NCI-H2171 (cell line): Measurements from ENCODE around the gene BRINP3.
A peak's percentile ranks its signal among the peaks of the same experiment; 100 is the strongest.

Source experiments
- DNase-seq: peaks from one replicate; lab custom pipeline; 2025; lab: John Stamatoyannopoulos, UW

BRINP3 gene

DNA sequence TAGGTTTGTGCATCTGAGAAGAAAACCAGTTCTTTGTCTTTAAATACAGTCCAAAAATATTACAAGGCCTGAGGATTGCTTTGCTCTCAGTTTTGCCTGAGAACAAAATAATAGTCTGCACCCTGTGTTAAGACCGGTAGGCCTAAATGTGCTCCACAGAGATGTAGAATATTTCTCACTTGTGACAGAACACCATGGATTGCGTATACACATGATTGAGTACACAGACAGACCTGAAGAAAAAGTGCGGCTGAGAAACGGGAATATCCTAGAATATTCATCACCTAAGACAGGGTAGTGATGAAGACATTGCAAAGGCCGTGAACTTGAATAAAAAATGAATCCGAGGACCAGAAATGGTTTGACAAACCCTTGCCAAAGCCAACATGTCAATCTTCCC, 155.4 kb downstream of the BRINP3 start:
- no peak for DNase-seq

DNA sequence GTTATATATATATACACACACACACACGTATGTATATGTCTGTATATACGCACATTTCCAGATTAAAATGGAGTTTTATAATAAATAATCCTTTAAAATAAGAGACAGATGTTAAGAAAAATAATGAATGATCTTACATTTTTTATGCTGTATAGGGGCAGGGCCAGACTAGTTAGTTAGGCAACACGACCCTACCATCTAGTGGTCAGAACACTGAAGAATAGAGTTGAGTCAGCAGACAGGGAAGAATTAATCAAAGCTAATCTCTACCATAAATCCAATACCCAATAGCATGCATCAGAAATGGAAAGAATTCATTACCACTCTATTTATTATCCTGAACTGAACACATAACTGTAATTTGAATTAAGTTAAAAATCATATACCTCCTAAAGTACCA, 156.7 kb downstream of the BRINP3 start:
- DNase-seq: peak; percentile 38

DNA sequence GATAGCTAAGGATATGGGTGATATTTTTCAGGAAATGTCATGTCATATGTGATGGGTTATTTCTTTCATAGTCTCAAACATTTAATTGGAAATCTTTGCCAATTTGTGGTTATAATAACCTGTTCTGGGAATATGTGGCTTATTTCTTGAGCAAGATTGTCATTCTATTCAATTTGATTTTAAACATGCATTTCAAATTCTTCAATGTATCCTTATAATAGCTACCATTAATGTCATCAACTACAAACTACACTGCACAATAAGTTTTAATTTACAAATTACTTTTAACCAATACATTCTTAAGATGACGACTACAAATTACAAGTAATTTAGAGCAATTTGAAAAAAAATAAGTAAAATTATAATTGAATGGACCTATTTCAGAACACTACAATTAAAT, 164.9 kb downstream of the BRINP3 start:
- DNase-seq: no peak

DNA sequence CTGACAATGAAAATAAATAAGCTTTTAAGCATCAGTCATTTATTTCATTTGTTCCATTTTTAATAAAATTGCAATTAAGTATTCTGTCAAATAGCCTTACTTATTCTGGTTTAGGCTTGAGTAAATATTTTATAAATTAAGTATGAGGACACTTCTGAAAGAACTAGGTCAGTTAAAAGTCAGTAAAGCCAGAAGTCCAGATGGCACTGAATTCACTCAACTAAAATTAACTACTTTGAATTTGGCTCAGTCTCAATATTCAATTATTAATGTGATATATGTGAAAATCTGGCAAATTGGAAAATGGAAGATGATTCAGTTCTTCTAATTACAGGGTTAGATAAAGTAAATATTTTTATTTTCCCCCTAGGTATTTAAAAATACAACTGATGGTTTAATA, 174.2 kb downstream of the BRINP3 start:
- DNase-seq: no peak

DNA sequence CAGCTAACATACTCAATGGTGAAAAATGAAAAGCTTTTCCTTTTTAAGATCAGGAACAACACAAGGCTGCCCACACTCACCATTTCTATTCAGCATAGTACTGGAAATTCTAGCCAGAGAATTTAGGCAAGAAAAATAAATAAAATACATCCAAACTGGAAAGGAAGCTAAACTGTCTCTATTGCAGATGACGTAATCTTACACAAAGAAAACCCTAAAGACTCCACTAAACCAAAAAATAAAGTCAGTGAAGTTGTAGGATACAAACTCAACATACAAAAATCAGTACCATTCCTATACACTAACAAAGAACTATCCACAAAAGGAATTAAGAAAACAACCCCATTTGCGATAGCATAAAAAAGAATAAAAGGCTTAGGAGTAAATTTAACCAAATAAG, 181.2 kb downstream of the BRINP3 start:
- DNase-seq: no peak

DNA sequence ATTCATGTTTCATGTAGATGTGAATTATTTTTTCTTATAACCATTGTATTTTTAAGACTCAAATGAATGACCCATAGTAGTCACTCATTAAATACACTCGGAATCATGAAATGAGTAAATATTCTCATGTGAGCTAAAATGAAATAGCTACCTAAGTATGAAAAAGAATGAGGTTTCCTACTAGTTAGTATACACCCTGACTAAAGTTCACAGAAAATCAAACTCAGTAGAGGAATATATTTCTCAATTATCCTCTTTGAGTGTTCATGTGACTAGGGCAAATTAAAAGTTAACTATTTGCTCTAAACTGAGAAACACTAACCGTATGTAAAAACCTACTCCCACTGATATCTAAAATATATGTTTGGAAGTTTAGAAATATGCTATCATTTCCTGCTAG, 187.8 kb downstream of the BRINP3 start:
- DNase-seq: no peak

DNA sequence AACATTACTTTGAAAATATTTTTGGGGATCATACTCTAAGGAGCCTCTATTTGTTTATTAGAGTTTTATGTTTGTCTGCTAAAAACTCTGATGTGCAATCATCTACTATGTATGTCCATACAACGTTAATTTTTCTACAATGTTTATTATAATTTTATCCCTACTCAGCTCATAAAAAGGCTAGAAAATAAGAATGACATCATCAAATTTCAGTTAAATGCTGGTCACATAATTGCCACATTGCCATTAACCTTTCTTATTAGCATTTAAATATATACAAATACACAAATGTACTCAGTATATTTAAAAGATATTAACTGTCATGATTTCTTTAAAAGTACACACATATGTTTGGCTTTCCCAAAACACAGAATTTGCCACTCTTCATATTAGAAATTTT, 191.6 kb downstream of the BRINP3 start:
- DNase-seq: no peak

DNA sequence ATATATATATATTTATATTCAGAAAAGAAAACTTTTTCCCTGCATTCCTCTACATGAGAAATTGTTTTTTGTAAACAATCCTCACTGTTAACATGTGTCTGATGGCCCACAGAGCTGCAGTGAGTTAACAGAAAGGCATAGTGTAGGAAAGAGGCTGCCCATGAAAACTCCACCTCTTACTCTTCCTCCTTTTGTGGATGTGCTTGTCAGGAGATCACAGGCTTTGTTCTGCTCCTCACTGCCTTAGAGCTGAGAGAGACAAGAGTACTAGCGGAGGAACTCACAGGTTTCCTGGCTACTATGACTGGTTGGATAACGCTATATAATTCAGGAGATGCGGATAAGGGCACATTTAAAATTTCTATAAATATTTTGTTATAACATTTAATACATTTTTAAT, 200.6 kb downstream of the BRINP3 start:
- no peak for DNase-seq

DNA sequence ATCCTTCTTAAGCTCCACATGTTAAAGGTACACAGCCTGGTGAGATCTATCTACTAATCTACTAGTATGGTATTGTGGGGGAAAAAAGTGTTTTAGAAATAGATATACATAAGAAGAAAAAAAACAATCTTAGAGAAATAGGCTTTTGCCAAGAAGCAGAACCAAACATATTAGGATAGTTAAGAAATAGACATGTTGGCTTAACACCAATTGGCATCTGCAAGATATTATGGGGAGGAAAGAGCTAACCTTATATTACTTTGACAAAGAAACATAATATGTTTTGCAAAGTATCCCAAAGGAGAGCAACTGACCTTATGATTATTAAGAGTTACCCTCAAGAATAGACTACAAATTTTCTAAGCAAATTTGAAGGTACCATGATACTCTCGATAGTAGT, 202.9 kb downstream of the BRINP3 start:
- no peak for DNase-seq

DNA sequence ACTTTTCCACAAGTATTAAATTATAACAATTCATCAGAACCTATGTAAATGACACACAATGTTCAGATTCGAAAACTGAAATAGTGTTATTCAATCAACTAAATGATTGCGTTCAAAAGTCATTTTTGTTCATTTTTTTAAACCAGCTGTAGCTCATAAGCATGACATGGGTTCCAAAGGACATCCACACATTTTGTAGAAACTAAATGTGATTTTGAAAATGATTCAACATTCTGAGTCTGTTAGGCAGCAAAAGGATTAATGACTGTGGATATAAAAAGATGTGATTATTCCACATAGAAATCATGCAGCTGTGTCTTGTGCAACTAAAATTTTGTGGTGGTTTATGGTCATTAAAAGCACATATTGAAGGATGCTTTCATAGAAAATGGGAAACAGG, 204.5 kb downstream of the BRINP3 start:
- DNase-seq: no peak

DNA sequence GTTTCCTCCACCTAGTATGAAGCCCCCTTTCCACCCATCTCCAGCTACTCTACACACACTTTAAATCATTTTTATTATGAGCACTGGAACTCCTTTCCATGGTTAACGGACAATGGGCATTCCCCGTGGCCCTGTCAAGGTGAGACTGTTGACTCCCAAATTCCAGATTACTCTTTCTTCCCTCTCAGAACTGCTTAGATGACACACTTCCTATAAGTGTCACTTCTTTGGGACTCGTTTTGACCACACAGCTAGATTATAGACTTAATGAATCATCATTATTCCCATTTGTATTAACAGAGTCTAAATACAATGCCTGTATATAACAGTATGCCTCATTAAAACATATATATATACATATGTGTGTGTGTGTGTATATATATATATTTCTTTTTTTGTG, 215.1 kb downstream of the BRINP3 start:
- DNase-seq: no peak

DNA sequence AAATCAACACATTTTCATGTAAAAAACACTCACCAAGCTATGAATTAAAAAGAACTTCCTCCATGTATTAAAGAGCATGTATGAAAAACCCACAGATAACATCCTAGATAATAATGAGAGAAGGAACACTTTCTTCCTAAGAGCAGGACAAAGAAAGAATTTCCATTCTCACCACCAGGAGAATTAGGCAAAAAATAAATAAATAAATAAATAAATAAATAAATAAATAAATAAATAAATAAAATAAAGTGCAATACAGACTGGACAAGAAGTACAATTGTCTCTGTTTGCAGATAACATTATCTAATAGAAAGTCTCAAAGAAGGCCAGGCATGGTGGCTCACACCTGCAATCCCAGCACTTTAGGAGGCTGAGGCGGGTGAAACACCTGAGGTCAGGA, 218.2 kb downstream of the BRINP3 start:
- DNase-seq: no peak

DNA sequence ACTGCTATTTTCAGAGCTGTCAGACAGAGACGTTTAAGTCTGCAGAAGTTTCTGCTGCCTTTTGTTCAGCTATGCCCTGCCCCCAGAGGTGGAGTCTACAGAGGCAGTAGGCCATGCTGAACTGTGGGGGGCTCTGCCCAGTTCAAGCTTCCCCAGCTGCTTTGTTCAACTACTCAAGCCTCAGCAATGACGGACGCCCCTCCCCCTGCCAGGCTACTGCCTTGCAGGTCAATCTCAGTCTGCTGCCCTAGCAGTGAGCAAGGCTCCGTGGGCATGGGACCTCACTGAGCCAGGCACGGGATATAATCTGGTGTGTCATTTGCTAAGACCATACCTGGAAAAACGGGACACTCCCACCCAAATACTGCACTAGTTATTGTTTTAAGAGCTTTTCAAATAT, 219.7 kb downstream of the BRINP3 start:
- DNase-seq: no peak

DNA sequence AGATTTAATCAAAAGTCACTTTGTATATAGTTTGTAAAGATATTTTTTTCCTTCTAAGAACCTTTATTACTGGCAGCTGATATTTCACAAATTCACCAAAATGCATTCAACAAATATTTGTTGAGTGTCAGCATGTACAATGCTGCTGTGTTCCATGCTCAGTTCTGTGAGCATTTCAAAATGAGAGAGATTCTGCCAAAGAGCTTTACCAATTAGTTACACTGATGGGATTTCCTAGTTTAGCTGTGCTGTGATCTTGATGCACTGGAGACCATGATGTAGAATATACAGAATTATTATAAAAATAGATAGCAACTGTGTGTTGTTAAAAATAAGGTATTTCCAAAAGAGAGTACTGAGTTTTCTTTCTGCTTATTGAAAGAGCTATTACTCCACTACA, 225.6 kb downstream of the BRINP3 start:
- DNase-seq: no peak

DNA sequence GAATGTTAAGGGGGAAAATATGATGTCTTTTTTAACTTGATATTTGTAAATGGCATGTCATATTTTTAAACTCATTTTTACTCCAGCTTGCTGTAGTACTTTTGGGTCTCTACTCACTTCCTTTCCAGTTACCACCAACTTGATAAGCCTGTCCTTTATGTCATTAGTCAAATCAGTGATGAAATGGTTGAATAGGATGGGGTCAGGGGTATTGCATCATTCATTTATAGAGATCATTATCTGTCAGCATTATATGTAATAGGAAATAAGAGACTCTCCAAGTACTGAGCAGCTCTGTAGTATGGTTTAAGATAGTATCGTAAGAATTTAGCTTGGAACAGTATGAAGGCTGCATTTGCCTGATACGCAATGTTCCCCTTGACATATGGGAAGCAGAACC, 227.3 kb downstream of the BRINP3 start:
- no peak for DNase-seq

DNA sequence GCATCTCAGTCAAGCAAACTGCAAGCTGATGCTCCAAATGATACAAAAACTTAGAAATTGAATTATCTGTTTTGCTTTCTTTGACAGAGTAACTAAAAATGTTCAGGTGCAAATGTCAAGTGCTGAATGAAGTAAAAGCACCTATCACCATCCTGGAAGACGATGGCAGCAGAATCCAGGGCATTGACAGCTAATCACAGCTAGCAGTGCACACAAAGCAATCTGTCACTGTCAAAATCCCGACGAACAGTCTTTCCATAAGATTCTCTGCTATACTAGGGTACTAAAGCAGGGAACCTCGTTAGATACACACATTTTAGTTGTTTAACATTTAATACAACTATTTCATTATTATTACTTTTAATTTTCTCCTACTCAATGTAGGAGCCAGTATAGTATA, 233.3 kb downstream of the BRINP3 start:
- DNase-seq: no peak

DNA sequence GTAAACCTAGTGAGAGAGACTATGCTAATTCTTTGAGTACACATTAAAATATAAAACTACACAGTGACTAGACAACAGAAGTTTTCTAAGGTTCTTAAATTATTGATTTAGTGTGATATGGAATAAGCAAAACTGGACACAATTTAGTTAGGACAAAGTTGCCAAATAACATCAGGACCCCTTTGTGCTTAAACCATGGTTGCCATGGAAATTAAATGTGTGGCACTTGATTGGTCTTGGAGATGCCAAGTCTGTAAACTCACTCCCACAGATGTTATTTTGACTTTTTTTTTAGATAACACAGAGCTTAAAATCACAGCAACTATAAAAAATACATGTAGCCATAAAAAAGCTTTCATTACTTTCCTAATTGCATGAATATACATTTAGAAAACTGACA, 234.6 kb downstream of the BRINP3 start:
- DNase-seq: no peak

DNA sequence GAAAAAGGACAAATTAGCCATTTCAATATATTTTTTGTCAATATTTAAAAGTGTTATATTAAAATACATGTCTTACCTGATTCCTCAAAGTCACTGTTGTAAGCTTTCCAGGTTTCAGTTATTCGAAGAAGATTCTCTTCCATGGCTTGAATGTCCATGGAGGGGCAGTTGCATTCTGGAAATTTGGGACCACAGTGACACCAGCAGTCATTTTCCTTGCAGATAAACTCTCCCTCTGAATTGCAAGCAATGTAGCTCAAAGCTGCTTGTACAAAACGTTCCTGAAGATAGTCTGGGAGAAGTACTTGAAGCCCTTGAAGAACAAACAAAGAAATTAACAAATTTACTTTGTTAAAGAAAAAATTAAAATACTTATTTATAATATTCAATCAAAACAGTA, 251.7 kb downstream of the BRINP3 start:
- no peak for DNase-seq

DNA sequence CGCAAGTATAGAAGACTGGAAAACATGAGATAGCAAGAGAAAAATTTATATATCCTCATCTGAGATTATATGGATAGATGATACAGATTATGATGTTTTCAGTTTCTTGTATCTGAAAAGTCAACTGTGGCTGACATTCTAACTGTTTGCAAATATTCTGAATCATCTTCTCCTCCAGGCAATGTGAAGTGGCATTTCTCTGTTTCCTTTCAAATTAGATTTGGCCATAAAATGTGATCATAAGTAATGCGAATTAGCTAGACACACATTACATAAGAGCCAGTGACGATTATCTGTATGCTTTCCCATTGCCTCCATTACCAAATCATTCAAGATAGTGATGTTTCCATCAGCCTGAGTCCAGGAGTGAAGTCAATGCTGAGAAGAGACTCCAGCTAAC, 265.2 kb downstream of the BRINP3 start:
- DNase-seq: no peak

DNA sequence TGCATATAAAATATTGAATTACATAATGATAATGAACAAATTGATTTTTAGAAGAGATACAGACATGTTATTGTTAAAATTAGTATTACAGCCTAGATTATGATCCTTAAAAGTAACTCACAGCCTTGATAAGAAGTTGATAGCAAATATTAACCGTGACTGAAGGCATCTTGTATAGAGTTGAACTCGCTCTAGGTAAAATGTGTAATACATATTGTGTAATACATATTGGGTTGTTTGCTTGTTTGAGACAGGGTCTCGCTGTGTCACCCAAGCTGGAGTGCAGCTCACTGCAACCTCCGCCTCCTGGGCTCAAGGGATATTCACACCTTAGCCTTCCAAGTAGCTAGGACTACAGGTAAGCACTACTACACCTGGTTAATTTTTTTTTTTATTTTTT, 269.9 kb downstream of the BRINP3 start:
- DNase-seq: no peak

DNA sequence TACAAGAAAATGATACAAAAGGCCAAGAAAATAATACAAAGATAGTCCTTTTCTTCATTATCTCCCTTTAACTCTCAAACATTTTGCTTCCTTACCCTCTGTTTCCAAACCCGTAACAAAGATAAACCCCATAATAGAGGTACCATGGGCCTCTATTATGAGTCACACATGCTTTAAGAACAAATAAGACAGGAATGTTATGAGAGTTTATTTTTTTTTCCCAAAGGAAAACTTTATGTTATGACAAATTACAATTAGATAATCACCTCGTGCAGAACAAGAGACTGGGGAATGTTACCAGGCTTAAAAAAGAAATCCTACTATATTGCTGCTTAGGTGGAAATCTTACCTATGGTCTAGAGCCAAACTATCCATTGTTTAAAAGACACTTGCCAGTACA, 272.0 kb downstream of the BRINP3 start:
- no peak for DNase-seq

DNA sequence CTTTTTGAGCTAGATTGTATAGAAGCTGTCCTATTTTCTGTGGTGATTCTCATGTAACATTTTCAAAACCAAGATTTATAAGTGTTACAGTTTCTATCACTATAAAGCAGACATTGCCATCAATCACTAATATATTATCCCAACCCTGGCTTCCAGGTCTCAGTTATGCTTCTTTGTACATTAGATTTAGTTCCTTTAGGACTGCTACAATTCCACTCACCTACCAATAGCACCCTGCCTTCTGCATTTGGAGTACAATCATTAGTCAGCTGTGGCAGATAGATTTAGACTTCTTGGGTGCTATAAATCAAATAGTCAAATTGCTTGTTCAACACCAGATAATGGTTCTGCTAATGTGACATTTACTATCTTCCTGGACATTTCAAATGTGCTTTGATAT, 281.6 kb downstream of the BRINP3 start:
- DNase-seq: no peak

DNA sequence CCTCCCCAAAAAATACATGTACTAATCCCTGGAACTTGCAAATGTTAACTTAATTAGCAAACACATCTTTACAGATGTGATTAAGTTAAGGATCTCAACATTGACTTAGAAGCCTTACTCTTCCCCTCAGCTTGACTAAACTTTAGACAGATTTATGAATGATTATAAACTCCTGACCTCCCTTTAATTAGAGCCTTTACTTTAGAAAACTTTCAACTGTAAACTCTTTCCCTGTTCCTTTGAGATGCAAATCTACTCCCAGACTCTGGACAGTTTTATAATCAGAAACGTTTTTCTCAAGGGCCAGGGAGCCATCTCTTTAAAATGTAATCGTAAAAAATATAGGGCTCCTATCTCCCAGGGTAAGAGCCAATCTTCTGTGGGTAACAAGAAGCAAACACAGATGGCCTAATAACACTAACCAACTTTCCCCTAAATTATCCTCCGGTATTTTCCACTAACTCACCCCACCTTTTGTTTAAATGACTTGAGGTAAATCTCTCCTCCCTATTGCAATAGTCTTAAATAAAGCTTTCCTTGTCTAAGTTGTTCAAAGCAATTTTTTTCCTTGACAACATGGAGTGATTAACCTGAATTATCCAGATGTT, 284.1 kb downstream of the BRINP3 start:
- DNase-seq: no peak

DNA sequence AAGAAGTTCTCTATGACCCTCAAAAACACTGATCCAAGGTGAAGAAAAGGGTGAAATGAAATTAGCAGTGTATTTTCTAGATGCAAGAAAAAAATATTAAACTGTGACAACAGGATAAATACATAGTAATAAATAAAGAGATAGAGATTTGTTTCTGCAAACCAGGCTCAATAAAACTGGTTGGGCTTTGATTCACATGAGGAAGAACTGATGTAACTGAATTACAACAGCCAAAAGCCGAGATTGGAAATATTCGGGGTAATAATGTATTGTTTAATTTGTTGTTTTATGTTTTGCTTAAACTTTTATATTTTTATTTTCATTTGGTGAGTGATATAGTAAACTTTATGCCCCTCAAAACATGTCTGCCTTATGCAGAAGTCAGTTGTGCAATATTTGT, 285.0 kb downstream of the BRINP3 start:
- no peak for DNase-seq

DNA sequence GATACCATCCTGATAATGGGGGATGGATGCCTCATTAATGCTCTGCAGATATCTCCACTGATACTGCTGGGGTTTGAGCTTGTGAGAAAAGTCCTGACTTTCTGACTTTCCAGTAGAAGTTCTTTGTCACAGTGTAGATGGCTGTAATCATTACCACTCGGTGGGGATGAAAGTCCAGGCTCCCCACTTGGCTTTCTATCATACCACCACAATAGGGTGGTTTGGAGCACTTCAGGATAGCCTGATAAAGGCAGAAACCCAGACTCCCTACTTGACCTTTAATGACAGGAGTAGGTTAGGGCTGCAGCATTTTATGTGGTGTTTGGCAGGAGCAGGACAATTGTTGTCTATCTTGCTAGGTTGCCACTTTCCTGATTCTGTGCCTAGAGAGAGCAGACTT, 294.1 kb downstream of the BRINP3 start:
- no peak for DNase-seq
